DMS 273 (cell line): Measurements from ENCODE around the gene MMS22L.

ENCODE experiments used
- DNase-seq: peaks from one replicate; lab custom pipeline; 2025; ENCODE audit not compliant: unreplicated experiment; lab: John Stamatoyannopoulos, UW

The MMS22L gene, protein sequence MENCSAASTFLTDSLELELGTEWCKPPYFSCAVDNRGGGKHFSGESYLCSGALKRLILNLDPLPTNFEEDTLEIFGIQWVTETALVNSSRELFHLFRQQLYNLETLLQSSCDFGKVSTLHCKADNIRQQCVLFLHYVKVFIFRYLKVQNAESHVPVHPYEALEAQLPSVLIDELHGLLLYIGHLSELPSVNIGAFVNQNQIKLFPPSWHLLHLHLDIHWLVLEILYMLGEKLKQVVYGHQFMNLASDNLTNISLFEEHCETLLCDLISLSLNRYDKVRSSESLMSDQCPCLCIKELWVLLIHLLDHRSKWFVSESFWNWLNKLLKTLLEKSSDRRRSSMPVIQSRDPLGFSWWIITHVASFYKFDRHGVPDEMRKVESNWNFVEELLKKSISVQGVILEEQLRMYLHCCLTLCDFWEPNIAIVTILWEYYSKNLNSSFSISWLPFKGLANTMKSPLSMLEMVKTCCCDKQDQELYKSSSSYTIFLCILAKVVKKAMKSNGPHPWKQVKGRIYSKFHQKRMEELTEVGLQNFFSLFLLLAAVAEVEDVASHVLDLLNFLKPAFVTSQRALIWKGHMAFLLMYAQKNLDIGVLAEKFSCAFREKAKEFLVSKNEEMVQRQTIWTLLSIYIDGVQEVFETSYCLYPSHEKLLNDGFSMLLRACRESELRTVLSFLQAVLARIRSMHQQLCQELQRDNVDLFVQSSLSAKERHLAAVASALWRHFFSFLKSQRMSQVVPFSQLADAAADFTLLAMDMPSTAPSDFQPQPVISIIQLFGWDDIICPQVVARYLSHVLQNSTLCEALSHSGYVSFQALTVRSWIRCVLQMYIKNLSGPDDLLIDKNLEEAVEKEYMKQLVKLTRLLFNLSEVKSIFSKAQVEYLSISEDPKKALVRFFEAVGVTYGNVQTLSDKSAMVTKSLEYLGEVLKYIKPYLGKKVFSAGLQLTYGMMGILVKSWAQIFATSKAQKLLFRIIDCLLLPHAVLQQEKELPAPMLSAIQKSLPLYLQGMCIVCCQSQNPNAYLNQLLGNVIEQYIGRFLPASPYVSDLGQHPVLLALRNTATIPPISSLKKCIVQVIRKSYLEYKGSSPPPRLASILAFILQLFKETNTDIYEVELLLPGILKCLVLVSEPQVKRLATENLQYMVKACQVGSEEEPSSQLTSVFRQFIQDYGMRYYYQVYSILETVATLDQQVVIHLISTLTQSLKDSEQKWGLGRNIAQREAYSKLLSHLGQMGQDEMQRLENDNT

DNA sequence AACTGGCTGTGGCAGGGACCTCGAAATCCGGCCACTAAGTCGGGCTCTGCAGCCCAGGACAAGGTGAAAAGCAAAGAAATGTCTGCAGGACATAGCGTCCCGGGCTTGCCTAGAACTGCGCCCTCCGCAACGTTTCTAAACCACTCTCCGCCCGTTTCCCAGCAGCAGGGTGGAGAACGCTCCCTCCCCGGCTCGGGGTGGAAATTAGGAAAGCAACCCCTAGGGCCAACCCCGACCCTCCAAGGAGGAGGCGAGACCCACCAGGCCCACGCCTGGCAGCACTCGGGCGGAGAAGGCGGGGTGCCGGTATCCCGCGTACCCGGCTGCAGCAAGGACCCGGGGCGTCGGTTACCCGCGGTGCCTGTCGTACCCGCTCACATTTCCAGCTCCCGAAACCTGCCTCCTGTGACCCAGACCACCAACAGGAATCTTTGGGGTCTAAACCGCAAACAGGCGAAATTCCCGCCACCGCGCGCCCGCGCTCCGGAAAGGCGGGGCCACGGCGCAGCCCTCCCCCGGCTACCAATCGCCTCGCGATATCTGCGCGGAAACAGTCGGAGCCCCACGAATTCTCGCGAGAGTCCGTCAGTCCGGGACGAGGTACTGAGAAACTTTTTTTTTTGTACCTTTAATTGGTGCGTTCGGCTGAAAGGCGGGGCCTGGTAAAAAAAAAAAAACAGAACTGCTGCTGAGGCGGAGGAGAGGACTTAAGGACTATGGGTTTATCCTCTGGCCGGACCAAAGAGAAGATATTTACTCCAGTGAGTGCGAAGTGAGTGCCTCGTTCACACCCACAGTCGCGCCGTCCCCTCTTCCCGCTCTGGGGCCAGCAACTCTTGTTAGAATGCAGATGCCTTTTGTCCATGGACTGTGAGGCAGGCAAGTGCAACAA, at the start of gene MMS22L:
Gene MMS22L (minus strand): TSS at position 491 of the 892 bp plus-strand sequence. CDS start 739 bp downstream, outside the sequence.
- peak; percentile 98 for DNase-seq

DNA sequence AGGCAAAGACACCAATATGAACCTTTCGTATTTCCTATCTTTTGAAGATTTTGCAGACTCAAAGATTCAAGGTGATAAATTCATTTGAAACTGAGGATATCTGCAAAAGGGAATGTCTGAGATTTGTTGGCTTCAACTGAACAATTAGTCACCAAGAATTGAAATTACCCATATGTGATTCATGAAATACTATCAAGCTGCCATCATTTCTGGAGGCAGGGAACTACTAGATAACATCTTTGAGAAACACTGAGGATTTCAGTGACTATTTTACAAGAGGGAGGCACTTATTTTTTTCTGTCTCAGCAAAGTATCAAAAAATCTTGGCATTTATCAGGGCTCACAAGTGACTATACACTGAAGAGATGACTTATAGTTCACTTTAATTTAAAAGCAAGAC, 39.8 kb upstream of the MMS22L start:
- no peak for DNase-seq

GRCh38 chr6:97322226-97322625, 39.2 kb upstream of the MMS22L start:
- no peak for DNase-seq

GRCh38 chr6:97316978-97317377, 34.0 kb upstream of the MMS22L start:
- DNase-seq = no peak

DNA sequence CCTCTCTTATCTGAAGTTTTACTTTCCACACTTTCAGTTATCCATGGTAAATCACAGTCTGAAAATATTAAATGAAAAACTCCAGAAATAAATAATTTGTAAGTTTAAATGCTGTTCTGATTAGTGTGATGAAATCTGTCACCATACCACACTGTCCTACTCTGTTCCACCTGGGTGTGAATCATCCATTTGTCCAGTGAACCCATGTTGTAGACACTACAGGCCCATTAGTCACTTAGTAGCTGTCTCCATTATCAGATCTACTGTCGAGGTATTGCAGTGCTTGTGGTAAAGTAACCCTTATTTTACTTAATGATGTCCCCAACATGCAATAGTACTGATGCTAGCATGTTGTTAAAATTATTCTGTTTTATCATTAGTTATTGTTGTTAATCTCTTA, 29.2 kb upstream of the MMS22L start:
- no peak for DNase-seq

- DNase-seq = peak; percentile 49
Measured at GRCh38 chr6:97306544-97307320, 23.7 kb upstream of the MMS22L start.

DNA sequence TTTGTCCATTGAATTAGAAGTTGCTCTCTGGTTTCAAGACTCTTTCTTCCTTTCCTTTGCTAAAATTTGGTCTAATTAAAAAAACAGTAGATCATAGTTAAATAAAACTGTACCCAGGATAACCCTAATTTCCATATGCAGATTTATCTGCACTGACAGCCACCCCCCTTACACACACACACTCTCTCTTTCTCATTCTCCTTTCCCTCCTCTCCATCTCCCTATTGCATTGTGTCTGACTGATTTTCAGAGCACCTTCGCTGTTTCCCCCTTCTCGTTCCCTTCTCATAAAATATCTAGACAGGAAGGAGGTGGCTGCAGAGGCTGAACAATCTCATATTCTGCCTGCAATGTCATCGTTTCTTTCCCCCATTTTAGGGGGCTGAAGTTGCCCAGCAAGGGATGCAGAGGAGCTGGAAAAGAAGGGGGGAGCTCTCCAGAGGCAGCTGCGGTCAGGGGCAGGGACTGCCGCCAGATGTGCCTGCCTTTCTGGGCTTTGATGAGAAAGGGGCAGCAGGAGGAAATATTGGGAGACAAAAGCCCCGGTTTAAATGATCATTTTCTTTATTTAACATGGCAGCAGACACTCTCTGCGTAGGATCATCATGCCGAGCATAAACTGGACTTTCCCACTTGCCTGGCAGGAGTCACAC, 22.5 kb upstream of the MMS22L start:
- DNase-seq = no peak

- DNase-seq = no peak
Measured at GRCh38 chr6:97304701-97305100, 21.7 kb upstream of the MMS22L start.

- DNase-seq = no peak
Measured at GRCh38 chr6:97294451-97294850, 11.4 kb upstream of the MMS22L start.

DNA sequence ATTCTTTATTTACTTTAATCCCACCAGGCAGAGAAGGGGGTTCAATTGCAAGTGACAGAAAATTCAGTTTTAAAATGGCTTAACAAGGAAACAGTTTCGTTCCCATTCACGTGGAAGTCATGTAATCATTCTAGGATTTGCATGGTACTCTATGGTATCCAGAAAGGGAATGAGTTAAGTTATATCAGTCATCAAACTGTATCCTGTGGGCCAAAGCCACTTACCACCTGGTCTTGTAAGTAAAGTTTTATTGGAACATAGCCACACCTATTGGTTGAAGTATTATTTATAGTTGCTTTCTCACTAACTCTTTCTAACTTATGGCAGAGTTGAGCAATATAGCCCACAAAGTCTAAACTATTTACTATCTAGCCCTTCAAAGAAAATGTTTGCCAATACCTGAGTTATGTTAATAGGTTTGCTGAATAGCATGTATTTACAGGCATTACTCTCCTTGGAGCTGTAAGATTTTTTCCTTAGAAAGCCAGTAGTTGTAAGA, 10.2 kb upstream of the MMS22L start:
- DNase-seq = no peak

DNA sequence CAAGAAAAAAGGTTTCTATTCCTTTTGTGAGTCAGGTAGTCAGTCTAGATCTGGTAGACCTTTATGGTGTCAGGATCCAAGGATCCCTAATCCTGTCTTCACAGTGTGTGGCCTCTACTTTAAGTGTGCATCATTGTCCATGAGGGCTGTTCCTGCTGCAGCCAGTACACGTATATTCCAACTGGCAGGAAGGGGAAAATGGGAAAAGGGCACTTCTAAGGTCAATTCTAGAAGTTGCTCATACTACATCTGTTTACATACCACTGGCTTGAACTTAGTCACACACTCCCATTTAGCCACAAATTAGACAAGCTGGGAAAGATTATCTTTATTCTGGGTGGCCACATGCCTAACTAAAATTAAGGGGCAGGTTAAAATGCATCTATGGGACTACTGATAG, 9.7 kb upstream of the MMS22L start:
- no peak for DNase-seq

GRCh38 chr6:97291896-97292295, 8.9 kb upstream of the MMS22L start:
- DNase-seq = no peak

DNA sequence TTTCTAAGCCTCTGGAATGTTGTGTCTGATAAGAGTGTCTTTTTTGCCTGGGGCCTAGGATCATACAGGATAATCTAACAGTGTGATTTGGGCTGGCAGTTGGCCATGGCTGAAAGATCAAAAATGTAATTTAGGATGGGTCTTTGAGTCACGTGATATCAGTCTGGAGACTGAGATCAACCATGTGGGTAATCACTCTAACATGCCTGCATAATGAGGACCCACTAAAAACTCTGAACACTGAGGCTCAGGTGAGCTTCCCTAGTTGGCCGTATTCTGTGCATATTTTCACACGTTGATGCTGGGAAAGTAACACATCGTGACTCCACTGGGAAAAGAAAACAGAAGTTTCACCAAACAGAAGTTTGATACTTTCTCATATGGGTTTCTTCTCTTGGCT, 6.3 kb upstream of the MMS22L start:
- DNase-seq = no peak

DNA sequence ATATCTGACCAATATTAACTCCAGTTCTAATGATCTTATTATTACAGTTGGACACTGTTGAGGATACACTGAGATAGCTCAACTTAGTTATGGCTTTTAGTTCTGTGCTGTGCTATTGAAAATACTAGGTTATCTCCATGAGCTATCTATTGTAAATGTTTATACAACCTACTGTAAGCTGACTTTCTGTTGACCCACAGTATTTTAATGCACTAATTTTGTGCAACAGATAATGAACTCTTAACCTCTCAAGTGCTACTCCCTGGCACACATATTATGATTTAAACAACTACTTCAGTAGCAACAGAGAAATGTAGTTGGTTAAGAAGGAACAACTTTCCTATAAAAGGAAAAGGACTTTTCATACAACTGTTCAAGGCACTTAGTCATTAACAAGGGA, 5.2 kb upstream of the MMS22L start:
- DNase-seq = no peak

- DNase-seq = peak; percentile 39
Measured at GRCh38 chr6:97282238-97282725, 734 bp downstream of the MMS22L start.

GRCh38 chr6:97280766-97281165, 2.2 kb downstream of the MMS22L start:
- no peak for DNase-seq

DNA sequence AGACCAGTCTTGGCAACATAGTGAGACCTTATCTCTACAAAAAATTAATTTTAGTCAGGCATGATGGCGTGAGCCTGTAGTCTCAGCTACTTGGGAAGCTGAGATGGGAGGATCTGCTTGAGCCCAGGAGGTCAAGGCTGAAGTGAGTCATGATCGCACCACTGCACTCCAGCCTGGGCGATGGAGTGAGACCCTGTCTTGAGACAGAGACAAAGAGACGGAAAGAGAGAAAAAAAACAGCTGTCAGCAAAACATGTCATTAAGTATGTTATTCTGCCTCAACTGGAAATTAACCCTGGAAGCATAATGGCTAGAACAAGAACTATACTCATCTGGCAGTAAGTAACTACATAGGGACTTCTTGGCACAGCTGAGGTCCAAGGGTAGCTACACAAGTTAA, 7.2 kb downstream of the MMS22L start:
- no peak for DNase-seq

DNA sequence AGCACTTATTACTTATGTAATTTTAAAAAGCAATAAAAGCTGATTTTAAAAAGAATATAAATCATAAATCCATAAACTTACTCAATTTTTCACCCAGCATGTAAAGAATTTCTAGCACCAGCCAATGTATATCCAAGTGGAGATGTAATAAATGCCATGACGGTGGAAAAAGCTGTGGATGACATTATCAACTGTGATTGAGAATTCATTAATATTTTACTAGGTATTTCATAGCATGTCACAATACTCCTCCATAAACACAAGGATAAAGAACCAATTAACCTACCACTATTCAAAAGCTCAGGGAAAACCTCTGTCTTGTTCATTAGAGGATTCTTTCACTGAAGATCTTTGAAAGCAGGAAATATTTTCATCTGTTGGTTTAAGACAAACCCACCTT, 13.2 kb downstream of the MMS22L start:
- no peak for DNase-seq

- no peak for DNase-seq
Measured at GRCh38 chr6:97262676-97263075, 20.3 kb downstream of the MMS22L start.
